K562 (cell line): ENCODE measurements around the gene UCP3. TPM values are rescaled to one million over a fixed set of nuclear protein-coding genes. Genes with fewer than 3 reads are reported as not detected.
A peak's percentile ranks its signal among the peaks of the same experiment; 100 is the strongest.

Source experiments
- CAMTA2 ChIP-seq: fragments of 250-450 bp; sonication (Bioruptor Pico); conservative IDR thresholded peaks from 2 replicates; pipeline ENCODE4 v1.5.1; 2022
- CBX1 ChIP-seq: sonication (generic); IDR thresholded peaks from 2 replicates; pipeline ENCODE4 v1.6.1; 2016; ENCODE audit warnings: antibody characterized with exemption, low read depth, mild to moderate bottlenecking
- CBX2 ChIP-seq: fragments of 200-600 bp; sonication (generic); IDR thresholded peaks from one replicate; pipeline ENCODE4 v1.6.1; 2012; ENCODE audit warnings: mild to moderate bottlenecking, low read length, inconsistent platforms; ENCODE audit not compliant: insufficient read depth, poor library complexity, severe bottlenecking
- ETS1 ChIP-seq: conservative IDR thresholded peaks from 2 replicates; pipeline ENCODE4 v1.6.1; 2011; ENCODE audit warnings: low read depth, mild to moderate bottlenecking, low read length; ENCODE audit not compliant: control insufficient read depth
- GATAD2A ChIP-seq: fragments of 450-650 bp; IDR thresholded peaks from 2 replicates; pipeline ENCODE4 v1.6.1; 2017
- HSF4 ChIP-seq: fragments of 250-450 bp; sonication (Bioruptor Pico); IDR thresholded peaks from 2 replicates; pipeline ENCODE4 v2.1.2; 2022; ENCODE audit warnings: mild to moderate bottlenecking, moderate library complexity, borderline replicate concordance
- SLC30A9 ChIP-seq: fragments of 250-450 bp; sonication (Bioruptor Pico); IDR thresholded peaks from 2 replicates; pipeline ENCODE4 v1.8.0; 2022; ENCODE audit warnings: mild to moderate bottlenecking, moderate library complexity
- SRSF3 ChIP-seq: fragments of 200-400 bp; formaldehyde crosslinking; IDR thresholded peaks from 2 replicates; pipeline ENCODE4 v1.6.1; 2016; ENCODE audit warnings: mild to moderate bottlenecking, low read length, moderate library complexity; ENCODE audit not compliant: insufficient read depth
- TCFL5 ChIP-seq: fragments of 250-450 bp; sonication (Bioruptor Pico); conservative IDR thresholded peaks from 2 replicates; pipeline ENCODE4 v1.6.1; 2021; ENCODE audit warnings: mild to moderate bottlenecking, moderate library complexity, matching md5 sums
- TSHZ1 ChIP-seq: fragments of 250-450 bp; sonication (Bioruptor Pico); IDR thresholded peaks from 2 replicates; pipeline ENCODE4 v1.4.0; 2020; ENCODE audit warnings: mild to moderate bottlenecking, moderate library complexity
- U2AF2 ChIP-seq: fragments of 200-400 bp; formaldehyde crosslinking; optimal IDR thresholded peaks from 2 replicates; pipeline ENCODE3; 2017; ENCODE audit warnings: low read depth, mild to moderate bottlenecking, low read length
- ZBTB12 ChIP-seq: fragments of 250-450 bp; sonication (Bioruptor Pico); IDR thresholded peaks from 2 replicates; pipeline ENCODE4 v1.4.0; 2020
- ZBTB9 ChIP-seq: fragments of 450-650 bp; formaldehyde crosslinking; IDR thresholded peaks from 2 replicates; pipeline ENCODE4 v1.4.0; 2020; ENCODE audit warnings: mild to moderate bottlenecking, moderate library complexity
- ZNF3 ChIP-seq: fragments of 250-450 bp; sonication (Bioruptor Pico); IDR thresholded peaks from 2 replicates; pipeline ENCODE4 v1.5.0; 2021; ENCODE audit warnings: mild to moderate bottlenecking, moderate library complexity
- ZNF717 ChIP-seq: fragments of 250-450 bp; sonication (Bioruptor Pico); IDR thresholded peaks from 2 replicates; pipeline ENCODE4 v1.5.0; 2021
- polyA plus RNA-seq, 8 experiments: library from polyadenylated mRNA; depleted of rRNA in 4 of 8; stranded (reverse) in 5 of 8; unstranded in 3 of 8; fragments of >200 nt; fragmentation: Nextera tagmentation in 2 of 8; fragmentation: Illumina TruSeq in 1 of 8; extraction: Ambion mirVana in 2 of 8; extraction: Trizol in 1 of 8; gene quantifications; 2 replicates each; pipeline versions ENCODE4 v1.2.1 to v1.2.3, GENCODE V29; 2011 to 2014; ENCODE audit warnings: inconsistent platforms in 1 of 8, missing spikeins in 1 of 8
- total RNA-seq, 7 experiments: library from RNA; depleted of rRNA in 6 of 7; stranded (reverse); fragments of >200 nt in 6 of 7; fragmentation: Illumina TruSeq in 2 of 7; extraction: Trizol in 2 of 7; gene quantifications; 2 replicates each; pipeline versions ENCODE4 v1.2.1 to v1.2.3, GENCODE V29; 2011 to 2021; ENCODE audit warnings: low replicate concordance in 1 of 7
- TF ChIP-seq, protein P1 (sequence below): sonication (generic); formaldehyde crosslinking; IDR thresholded peaks from 2 replicates; pipeline ENCODE4 v1.9.0; 2022; ENCODE audit warnings: mild to moderate bottlenecking, missing genetic modification reagents
- TF ChIP-seq, protein P2 (sequence below), 3 experiments: fragments of 200-800 bp in 1 of 3; sonication (Bioruptor generic) in 1 of 3; sonication (generic) in 1 of 3; formaldehyde crosslinking in 1 of 3; IDR thresholded peaks; 2 replicates each; pipeline versions ENCODE4 v1.6.1 to v1.8.0; 2016 to 2022; ENCODE audit warnings: mild to moderate bottlenecking in 2 of 3, missing compliant biosample characterization in 2 of 3, missing genetic modification characterization in 2 of 3, missing genetic modification reagents in 1 of 3

The UCP3 gene
- total and polyA plus RNA-seq, 9 of the 15 experiments (the other 6 are each of a cell fraction or from before 2014, with no cell fraction given) = 0.05 to 0.65 (median 0.25) TPM; not detected in 2

GRCh38 chr11:74011360-74012073 is 2.6 kb upstream of the UCP3 start (continued):
- 0 out of 2 replicates have a peak, but pooled peaks have one; percentile 47 for TF ChIP-seq TSHZ1 (CRISPR knock-in tag)
- TF ChIP-seq ZNF3 = no peak
- TF ChIP-seq ETS1 = peak; percentile 92
- TF ChIP-seq CBX1 = peak; percentile 86
- TF ChIP-seq SRSF3 = no peak
- TF ChIP-seq CAMTA2 = no peak
- TF ChIP-seq ZBTB9 (CRISPR knock-in tag) = peak; percentile 93
- no peak for TF ChIP-seq GATAD2A
- TF ChIP-seq TCFL5 (CRISPR knock-in tag) = 0 out of 2 replicates have a peak, but pooled peaks have one; percentile 47
- no peak for TF ChIP-seq ZNF717 (CRISPR knock-in tag)
- no peak for TF ChIP-seq CBX2
- TF ChIP-seq, protein P1, sequence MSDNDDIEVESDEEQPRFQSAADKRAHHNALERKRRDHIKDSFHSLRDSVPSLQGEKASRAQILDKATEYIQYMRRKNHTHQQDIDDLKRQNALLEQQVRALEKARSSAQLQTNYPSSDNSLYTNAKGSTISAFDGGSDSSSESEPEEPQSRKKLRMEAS (CRISPR knock-in tag) = peak; percentile 95
- TF ChIP-seq HSF4 (CRISPR knock-in tag) = peak; percentile 85; the same call in 1 of the 2 replicates
- TF ChIP-seq, protein P2, sequence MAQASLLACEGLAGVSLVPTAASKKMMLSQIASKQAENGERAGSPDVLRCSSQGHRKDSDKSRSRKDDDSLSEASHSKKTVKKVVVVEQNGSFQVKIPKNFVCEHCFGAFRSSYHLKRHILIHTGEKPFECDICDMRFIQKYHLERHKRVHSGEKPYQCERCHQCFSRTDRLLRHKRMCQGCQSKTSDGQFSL (CRISPR knock-in tag; IDR thresholded peaks at IDR 0.05) = peak; percentile 62; the same call in 1 of the 2 replicates
- TF ChIP-seq, protein P2 (tag; IDR thresholded peaks at IDR 0.05) = no peak
- TF ChIP-seq U2AF2 = no peak
- TF ChIP-seq SLC30A9 = no peak
- peak; percentile 55; the same call in 1 of the 2 replicates for TF ChIP-seq ZBTB12 (CRISPR knock-in tag)
